ENCODE results near the gene TUBB2B. TPM values are rescaled to one million over a fixed set of nuclear protein-coding genes. Genes with fewer than 3 reads are reported as not detected.
"Not testable (repeated sequence)": the region's sequence is repeated elsewhere in the genome, so short reads cannot be mapped to it uniquely, and the experiment has no call there.

Gene TUBB2B
- total and polyA plus RNA-seq, 12 donors = 0.28 to 3.6 (median 0.94) TPM

- Histone ChIP-seq H3K27ac (no peak overlapping the region), H3K36me3 (no peaks in the 10 kb centered on the region), H3K9me3 (no peaks in the 10 kb centered on the region), H3K4me3 (no peak overlapping the region), H3K4me1 (peaks cover 0 to 17% (median 6%) of the 10 kb centered on the region in 9 donors), H3K27me3 (no peaks in the 10 kb centered on the region)
- intact Hi-C loops (cut with DNase I) = no loop called here
- ATAC-seq (no peak), DNase-seq (no peak)
- TF ChIP-seq, protein P1, sequence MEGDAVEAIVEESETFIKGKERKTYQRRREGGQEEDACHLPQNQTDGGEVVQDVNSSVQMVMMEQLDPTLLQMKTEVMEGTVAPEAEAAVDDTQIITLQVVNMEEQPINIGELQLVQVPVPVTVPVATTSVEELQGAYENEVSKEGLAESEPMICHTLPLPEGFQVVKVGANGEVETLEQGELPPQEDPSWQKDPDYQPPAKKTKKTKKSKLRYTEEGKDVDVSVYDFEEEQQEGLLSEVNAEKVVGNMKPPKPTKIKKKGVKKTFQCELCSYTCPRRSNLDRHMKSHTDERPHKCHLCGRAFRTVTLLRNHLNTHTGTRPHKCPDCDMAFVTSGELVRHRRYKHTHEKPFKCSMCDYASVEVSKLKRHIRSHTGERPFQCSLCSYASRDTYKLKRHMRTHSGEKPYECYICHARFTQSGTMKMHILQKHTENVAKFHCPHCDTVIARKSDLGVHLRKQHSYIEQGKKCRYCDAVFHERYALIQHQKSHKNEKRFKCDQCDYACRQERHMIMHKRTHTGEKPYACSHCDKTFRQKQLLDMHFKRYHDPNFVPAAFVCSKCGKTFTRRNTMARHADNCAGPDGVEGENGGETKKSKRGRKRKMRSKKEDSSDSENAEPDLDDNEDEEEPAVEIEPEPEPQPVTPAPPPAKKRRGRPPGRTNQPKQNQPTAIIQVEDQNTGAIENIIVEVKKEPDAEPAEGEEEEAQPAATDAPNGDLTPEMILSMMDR (IDR thresholded peaks at IDR 0.05) = no peak
- 88 to 91% methylated on average over 5 of the region's 5 CpGs for whole genome bisulfite sequencing, 2 donors
These were observed 36.7 kb downstream of the TUBB2B start for GRCh38 chr6:3190779-3191178.

DNA sequence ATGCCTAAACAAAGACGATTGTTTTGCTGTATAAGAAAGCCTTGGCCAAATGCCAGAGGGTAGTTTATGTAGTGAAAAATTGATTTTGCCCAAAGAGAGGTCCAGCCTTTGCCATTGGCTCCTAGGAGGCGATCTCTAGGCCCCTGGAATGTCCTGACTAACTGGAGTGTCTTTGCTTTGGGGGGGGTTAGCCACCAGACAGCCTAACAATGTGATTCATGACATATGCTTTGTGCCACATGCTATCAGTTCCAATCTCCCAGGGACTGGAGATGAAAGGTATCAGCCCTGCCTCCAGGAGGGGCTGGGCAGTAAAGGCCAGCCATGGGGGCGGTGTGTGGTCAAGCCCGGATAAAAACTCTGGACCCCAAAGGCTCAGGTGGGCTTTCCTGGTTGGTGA lies 37.4 kb downstream of the TUBB2B start:
- TF ChIP-seq, protein P1 (IDR thresholded peaks at IDR 0.05) = no peak
- Histone ChIP-seq H3K4me1 (peaks cover 0 to 12% (median 5%) of the 10 kb centered on the region in 9 donors), H3K27me3 (no peaks in the 10 kb centered on the region), H3K4me3 (no peak overlapping the region), H3K9me3 (no peaks in the 10 kb centered on the region), H3K36me3 (no peaks in the 10 kb centered on the region), H3K27ac (no peak overlapping the region)
- 72 to 89% methylated on average over 4 of the region's 4 CpGs for WGBS, 2 donors
- intact Hi-C loops (cut with DNase I) = no loop called here
- ATAC-seq = no peak
- DNase-seq = no peak

GRCh38 chr6:3189192-3189591 lies 38.3 kb downstream of the TUBB2B start:
- intact Hi-C loops (cut with DNase I); DNase-seq; H3K4me3 ChIP-seq; H3K4me1 ChIP-seq; H3K27me3 ChIP-seq; ATAC-seq; H3K9me3 ChIP-seq; H3K36me3 ChIP-seq; H3K27ac ChIP-seq: not testable (repeated sequence)
- WGBS, 2 donors = 96% methylated on average over 10 of the region's 10 CpGs

GRCh38 chr6:3188262-3188661 lies 39.2 kb downstream of the TUBB2B start:
- Histone ChIP-seq H3K36me3 (no peaks in the 10 kb centered on the region), H3K9me3 (no peaks in the 10 kb centered on the region), H3K27ac (no peak overlapping the region), H3K4me3 (no peak overlapping the region), H3K27me3 (no peaks in the 10 kb centered on the region), H3K4me1 (no peaks in the 10 kb centered on the region)
- TF ChIP-seq, protein P1 (IDR thresholded peaks at IDR 0.05) = no peak
- WGBS, 2 donors = 83 to 85% methylated on average over 7 of the region's 7 CpGs
- intact Hi-C loops (cut with DNase I) = no loop called here
- DNase-seq (no peak), ATAC-seq (no peak)

DNA sequence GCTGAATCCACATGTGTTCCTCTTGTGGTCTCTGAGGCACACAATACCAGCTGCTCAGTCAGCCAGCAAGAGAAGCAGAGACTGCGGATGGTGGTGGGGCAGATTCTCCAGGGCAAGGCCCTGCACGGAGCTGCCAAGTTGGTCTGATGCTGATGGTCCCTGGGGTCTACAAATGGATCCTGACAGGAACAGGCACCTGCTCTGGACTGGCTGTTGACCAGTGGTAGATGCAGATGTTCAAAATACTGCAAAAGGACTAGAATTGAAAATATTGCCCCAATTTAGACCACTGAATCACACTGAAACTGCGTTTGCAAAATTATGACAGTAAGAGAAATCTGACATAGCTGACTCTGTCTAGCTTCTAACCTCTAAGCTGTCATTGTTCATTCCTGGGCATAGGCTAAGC lies 40.5 kb downstream of the TUBB2B start:
- Histone ChIP-seq H3K4me3 (no peak overlapping the region), H3K4me1 (no peaks in the 10 kb centered on the region), H3K36me3 (no peaks in the 10 kb centered on the region), H3K27ac (no peak overlapping the region), H3K9me3 (no peaks in the 10 kb centered on the region), H3K27me3 (no peaks in the 10 kb centered on the region)
- DNase-seq (no peak), ATAC-seq (no peak)
- WGBS, 2 donors = 94 to 99% methylated on average over 3 of the region's 3 CpGs
- TF ChIP-seq, protein P1 (IDR thresholded peaks at IDR 0.05) = no peak
- intact Hi-C loops (cut with DNase I) = no loop called here
